Stimulated activated CD4-positive, alpha-beta T cell treated with anti-CD3 and anti-CD28 coated beads, Interleukin-1b, Interleukin-23, amount 100 ng/mL, for 4 hours (primary cell): ENCODE data around the gene ZBTB48.

ENCODE experiments used
- DNase-seq, 2 donors: peaks; one replicate each; pipeline ENCODE4 v3.0.0-alpha.2; 2020; ENCODE audit warnings: low read depth in 2 of 2

The ZBTB48 gene

DNA sequence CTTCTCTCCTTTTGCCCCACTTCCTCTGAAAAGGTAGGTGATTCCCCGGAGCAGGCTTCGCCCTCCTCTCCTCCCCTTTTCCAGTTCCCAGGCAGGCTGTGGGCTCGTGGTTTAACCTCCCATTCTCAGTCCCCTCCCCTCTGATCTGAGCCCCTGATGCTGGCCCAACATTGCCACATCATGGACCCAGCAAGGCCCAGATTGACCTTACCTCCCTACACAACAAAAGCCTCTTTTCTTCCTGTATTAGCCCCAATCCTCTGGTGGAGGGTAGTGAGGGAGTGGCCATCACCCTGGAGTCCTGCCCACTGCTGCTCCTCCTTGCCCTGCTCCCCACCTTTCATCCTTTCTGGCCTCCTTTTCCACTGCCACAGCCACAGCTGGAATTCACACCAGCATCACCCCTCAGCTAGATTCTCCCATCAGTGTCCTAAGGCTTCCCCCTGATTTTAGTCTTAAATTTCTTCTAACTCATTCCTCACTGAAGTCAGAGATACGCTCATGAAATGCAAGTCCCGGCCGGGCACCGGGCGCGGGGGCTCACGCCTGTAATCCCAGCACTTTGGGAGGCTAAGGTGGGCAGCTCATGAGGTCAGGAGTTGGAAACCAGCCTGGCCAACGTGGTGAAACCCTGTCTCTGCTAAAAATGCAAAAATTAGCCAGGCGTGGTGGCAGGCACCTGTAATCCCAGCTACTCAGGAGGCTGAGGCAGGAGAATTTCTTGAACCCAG, 7.0 kb upstream of the ZBTB48 start:
- DNase-seq: no peak

GRCh38 chr1:6574025-6574620, 5.7 kb upstream of the ZBTB48 start:
- no peak for DNase-seq

GRCh38 chr1:6574818-6575217, 5.0 kb upstream of the ZBTB48 start:
- no peak for DNase-seq

GRCh38 chr1:6577831-6578525, 1.8 kb upstream of the ZBTB48 start:
- no peak for DNase-seq

- DNase-seq: no peak
Measured at GRCh38 chr1:6578624-6579373, 995 bp upstream of the ZBTB48 start.

GRCh38 chr1:6580119-6580592, 362 bp downstream of the ZBTB48 start:
- DNase-seq: no peak

DNA sequence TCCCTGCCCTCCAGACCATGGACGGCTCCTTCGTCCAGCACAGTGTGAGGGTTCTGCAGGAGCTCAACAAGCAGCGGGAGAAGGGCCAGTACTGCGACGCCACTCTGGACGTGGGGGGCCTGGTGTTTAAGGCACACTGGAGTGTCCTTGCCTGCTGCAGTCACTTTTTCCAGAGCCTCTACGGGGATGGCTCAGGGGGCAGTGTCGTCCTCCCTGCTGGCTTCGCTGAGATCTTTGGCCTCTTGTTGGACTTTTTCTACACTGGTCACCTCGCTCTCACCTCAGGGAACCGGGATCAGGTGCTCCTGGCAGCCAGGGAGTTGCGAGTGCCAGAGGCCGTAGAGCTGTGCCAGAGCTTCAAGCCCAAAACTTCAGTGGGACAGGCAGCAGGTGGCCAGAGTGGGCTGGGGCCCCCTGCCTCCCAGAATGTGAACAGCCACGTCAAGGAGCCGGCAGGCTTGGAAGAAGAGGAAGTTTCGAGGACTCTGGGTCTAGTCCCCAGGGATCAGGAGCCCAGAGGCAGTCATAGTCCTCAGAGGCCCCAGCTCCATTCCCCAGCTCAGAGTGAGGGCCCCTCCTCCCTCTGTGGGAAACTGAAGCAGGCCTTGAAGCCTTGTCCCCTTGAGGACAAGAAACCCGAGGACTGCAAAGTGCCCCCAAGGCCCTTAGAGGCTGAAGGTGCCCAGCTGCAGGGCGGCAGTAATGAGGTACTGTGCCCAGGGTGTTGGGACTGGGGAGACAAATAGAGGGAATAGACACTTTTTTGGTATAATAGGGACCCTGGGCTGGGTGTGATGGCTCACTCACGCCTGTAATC, 1.0 kb downstream of the ZBTB48 start:
- DNase-seq: no peak

DNA sequence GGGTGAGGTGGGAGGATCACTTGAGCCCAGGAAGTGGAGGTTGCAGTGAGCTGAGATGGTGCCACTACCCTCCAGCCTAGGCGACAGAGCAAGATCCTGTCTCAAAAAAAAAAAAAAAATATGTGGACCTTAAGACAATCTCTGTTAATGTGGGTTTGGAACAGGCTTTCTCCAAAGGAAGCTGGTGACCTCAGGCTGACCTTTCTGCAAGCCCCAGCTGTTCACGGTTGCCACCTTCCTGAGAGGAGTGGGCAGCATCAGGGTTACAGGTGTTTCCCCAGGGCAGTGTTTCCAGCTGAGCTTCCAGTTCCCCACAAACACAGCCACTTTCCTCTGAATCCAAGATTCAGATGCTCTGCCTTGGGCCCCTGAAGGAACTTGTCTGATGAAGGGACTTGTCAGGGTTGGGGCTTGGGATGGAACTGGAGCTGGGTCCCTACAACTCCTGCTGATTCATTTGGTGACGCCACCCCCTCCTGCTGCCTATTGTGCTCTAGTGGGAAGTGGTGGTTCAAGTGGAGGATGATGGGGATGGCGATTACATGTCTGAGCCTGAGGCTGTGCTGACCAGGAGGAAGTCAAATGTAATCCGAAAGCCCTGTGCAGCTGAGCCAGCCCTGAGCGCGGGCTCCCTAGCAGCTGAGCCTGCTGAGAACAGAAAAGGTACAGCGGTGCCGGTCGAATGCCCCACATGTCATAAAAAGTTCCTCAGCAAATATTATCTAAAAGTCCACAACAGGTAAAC, 1.9 kb downstream of the ZBTB48 start:
- no peak for DNase-seq

- DNase-seq: no peak
Measured at GRCh38 chr1:6582370-6582769, 2.6 kb downstream of the ZBTB48 start.

GRCh38 chr1:6584126-6585080, 4.6 kb downstream of the ZBTB48 start:
- DNase-seq: no peak

DNA sequence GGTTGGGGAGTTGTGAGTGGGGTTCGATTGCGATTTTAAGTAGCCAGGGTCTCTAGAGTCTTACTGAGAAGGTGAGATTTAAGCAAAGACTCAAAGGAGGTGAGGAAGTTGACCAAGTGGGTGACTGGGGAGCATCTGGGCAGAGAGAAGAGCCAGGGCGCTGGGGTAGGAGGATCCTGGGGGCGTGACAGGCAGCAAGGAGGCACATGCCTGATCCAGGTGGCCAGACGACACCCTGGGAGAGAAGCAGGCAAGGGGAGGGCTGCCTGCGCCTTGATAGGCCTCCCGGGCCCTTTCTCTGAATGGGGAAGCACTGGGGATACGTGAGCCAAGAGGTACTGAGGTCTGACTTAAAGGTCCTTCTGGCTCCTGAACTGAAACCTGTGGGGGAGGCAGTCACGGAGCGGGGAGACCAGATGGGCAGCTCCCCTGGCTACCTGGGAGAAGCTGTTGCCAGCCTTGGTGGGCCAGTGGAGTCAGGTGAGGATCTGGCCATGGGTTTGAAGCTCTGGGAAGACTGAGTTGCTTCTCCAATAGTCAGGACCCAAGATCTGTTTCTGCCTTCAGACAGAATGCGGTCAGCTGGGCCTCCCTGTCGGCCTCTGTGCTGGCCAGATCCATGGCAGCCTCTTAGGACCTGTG, 5.4 kb downstream of the ZBTB48 start:
- DNase-seq: no peak

- no peak for DNase-seq
Measured at GRCh38 chr1:6585841-6586240, 6.0 kb downstream of the ZBTB48 start.

DNA sequence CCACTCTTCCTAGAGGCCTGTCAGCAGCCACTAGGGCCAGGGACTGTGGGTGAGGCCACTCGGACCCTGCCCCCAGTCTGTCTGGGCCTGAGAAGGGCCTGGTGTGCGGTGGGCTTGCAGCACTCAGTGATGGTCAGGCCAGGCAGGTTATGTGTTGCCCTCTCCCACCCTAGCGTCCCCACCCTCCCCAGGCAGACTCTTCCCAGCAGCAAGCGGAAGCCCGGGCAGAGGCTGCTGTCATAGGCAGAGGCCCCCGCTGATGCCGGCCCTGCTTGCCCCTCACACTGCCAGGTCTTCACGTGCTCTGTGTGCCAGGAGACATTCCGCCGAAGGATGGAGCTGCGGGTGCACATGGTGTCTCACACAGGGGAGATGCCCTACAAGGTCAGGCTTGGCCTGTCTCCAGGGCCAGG, 6.6 kb downstream of the ZBTB48 start:
- DNase-seq: no peak

GRCh38 chr1:6587261-6588005, 7.6 kb downstream of the ZBTB48 start:
- no peak for DNase-seq

GRCh38 chr1:6588128-6588892, 8.5 kb downstream of the ZBTB48 start:
- DNase-seq: no peak

DNA sequence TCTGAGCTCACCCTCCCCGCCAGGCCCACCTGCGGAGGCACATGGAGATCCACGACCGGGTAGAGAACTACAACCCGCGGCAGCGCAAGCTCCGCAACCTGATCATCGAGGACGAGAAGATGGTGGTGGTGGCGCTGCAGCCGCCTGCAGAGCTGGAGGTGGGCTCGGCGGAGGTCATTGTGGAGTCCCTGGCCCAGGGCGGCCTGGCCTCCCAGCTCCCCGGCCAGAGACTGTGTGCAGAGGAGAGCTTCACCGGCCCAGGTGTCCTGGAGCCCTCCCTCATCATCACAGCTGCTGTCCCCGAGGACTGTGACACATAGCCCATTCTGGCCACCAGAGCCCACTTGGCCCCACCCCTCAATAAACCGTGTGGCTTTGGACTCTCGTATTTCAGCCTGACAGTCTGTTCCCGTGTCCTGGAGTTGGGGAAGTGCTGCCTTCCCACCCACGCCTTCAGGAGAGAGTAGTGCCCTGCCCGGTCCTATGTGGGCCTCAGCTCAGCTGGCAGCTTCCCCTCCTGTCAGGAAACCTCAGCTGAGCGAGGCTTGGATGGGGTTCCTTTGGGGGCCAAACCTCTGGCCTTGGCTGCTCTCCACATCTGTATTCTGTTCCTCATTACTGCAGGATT, 9.2 kb downstream of the ZBTB48 start:
- DNase-seq: no peak

DNA sequence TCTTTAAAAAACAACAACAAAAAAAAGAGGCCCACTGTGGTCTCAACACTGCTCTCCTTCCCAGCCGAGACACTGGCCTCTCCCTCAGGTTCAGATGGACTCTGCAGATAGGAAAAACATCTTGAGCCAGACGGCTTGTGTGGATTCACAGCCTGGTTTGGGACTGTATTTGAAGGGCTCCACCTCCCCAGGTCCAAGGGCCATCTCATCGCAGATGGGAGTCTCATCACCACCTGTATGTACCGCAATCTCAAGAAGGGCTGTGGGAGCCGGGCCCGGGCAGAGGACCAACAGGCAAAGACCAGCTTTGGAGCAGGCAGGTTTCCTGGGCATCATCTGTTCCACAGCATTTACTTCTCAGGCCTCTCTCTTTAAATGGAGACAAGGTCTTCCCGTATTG, 10.3 kb downstream of the ZBTB48 start:
- DNase-seq: no peak
